HepG2 (cell line): Measurements from ENCODE around the gene CHCHD6. TPM values are rescaled to one million over a fixed set of nuclear protein-coding genes. Genes with fewer than 3 reads are reported as not detected.
A peak's percentile ranks its signal among the peaks of the same experiment; 100 is the strongest.

Experiments used
- ATAC-seq: fragments of 200-7000 bp; cut with Tn5 transposase; 3 replicates; pipeline ENCODE4 v1.9.1; 2020; ENCODE audit warnings: mild to moderate bottlenecking, moderate library complexity
- BruUV-seq: library from RNA; stranded (reverse); fragments of 400-500 nt; replicated peaks from 2 replicates; lab custom pipeline; 2021; lab: Mats Ljungman, UMichigan
- CTCF ChIA-PET: fragments of 300-600 bp; formaldehyde crosslinking; extraction: SDS; loops from one replicate; lab custom pipeline; 2021; ENCODE audit warnings: low total read pairs, inconsistent platforms, low intra/inter-chr PET ratio; lab: Yijun Ruan, JAX
- POLR2A ChIA-PET: fragments of 350-600 bp; sonication (Branson Sonifier 250); formaldehyde crosslinking; loops from one replicate; lab custom pipeline; 2020; ENCODE audit warnings: antibody characterized with exemption, inconsistent platforms; lab: Yijun Ruan, JAX
- DNase-seq: peaks from one replicate; pipeline ENCODE4 v3.0.0-alpha.2; 2015; ENCODE audit warnings: low spot score
- FAIRE-seq: peaks from 3 replicates; lab custom pipeline; 2011; peaks lifted over from hg19 to GRCh38; lab: Jason Lieb, UNC
- H2AFZ ChIP-seq: one replicate; pipeline ENCODE4 v1.6.1; 2011; ENCODE audit warnings: low read length, inconsistent platforms
- H3K27ac ChIP-seq: fragments of 300-600 bp; 3 replicates; pipeline ENCODE4 v1.8.0; 2011; ENCODE audit warnings: mixed run types, mild to moderate bottlenecking, mixed read lengths, low read length, inconsistent platforms; ENCODE audit not compliant: insufficient read depth; ENCODE audit errors: extremely low read length
- H3K27me3 ChIP-seq, 2 experiments: fragments of 200-600 bp in 1 of 2; 2 replicates in 1 of 2; 3 replicates in 1 of 2; pipeline versions ENCODE4 v1.6.0 to v1.8.0; 2011; ENCODE audit warnings: low read length in 2 of 2, mild to moderate bottlenecking in 2 of 2, moderate library complexity in 2 of 2, inconsistent platforms in 1 of 2; ENCODE audit not compliant: insufficient read depth in 2 of 2, control insufficient read depth in 1 of 2
- H3K36me3 ChIP-seq, 2 experiments: fragments of 200-600 bp in 1 of 2; replicated peaks in 1 of 2; 2 replicates in 1 of 2; 3 replicates in 1 of 2; pipeline versions ENCODE4 v1.5.1 to v1.8.0; 2011; ENCODE audit warnings: low read length in 2 of 2, inconsistent platforms in 1 of 2; ENCODE audit not compliant: insufficient read depth in 2 of 2, control insufficient read depth in 1 of 2
- H3K4me1 ChIP-seq: 2 replicates; pipeline ENCODE4 v1.5.1; 2012; ENCODE audit warnings: low read length, inconsistent platforms; ENCODE audit not compliant: insufficient read depth
- H3K4me2 ChIP-seq: 2 replicates; pipeline ENCODE4 v1.6.0; 2011; ENCODE audit warnings: low read depth, low read length, inconsistent platforms
- H3K4me3 ChIP-seq, 3 experiments: fragments of 200-600 bp in 1 of 3; sonication (generic), shearing (Covaris generic) in 1 of 3; replicated peaks in 1 of 3; 2 replicates each; pipeline ENCODE4 v1.5.1; 2011 to 2016; ENCODE audit warnings: low read length in 3 of 3, inconsistent platforms in 2 of 3, low read depth in 2 of 3, mild to moderate bottlenecking in 2 of 3, control low read depth in 1 of 3, mixed read lengths in 1 of 3; ENCODE audit not compliant: insufficient read depth in 1 of 3
- H3K79me2 ChIP-seq: one replicate; pipeline ENCODE4 v1.6.1; 2011; ENCODE audit warnings: low read length, inconsistent platforms; ENCODE audit not compliant: insufficient read depth
- H3K9ac ChIP-seq: 2 replicates; pipeline ENCODE4 v1.6.0; 2011; ENCODE audit warnings: mild to moderate bottlenecking, low read depth, low read length, inconsistent platforms; ENCODE audit not compliant: insufficient read depth
- H3K9me3 ChIP-seq: 2 replicates; pipeline ENCODE4 v1.5.1; 2012; ENCODE audit warnings: mild to moderate bottlenecking, low read length
- H4K20me1 ChIP-seq: 2 replicates; pipeline ENCODE4 v1.6.0; 2011; ENCODE audit warnings: inconsistent platforms, mild to moderate bottlenecking, low read length, moderate library complexity; ENCODE audit not compliant: insufficient read depth
- GZF1 ChIP-seq: sonication (generic); formaldehyde crosslinking; IDR thresholded peaks from 2 replicates; pipeline ENCODE4 v1.5.1; 2020; ENCODE audit warnings: mild to moderate bottlenecking, missing genetic modification reagents
- HNF1A ChIP-seq, 2 experiments: sonication (generic) in 1 of 2; formaldehyde crosslinking in 1 of 2; IDR thresholded peaks; 2 replicates each; pipeline versions ENCODE4 v1.4.0 to v1.6.1; 2016 to 2020; ENCODE audit warnings: borderline replicate concordance in 1 of 2, low read depth in 1 of 2, mild to moderate bottlenecking in 1 of 2, missing genetic modification reagents in 1 of 2
- MED13 ChIP-seq: sonication (generic); formaldehyde crosslinking; IDR thresholded peaks from 2 replicates; pipeline ENCODE4 v1.5.0; 2020; ENCODE audit warnings: missing genetic modification reagents
- MIER2 ChIP-seq: IDR thresholded peaks from 2 replicates; pipeline ENCODE4 v1.6.1; 2016; ENCODE audit warnings: missing biosample characterization, missing genetic modification reagents
- SIN3A ChIP-seq: IDR thresholded peaks from 2 replicates; pipeline ENCODE4 v1.6.1; 2011; ENCODE audit warnings: low read depth, mild to moderate bottlenecking, control low read depth, low read length, borderline replicate concordance
- ZNF3 ChIP-seq: IDR thresholded peaks from 2 replicates; pipeline ENCODE4 v1.7.0; 2017; ENCODE audit warnings: inconsistent platforms
- ZNF740 ChIP-seq: sonication (generic); formaldehyde crosslinking; IDR thresholded peaks from 2 replicates; pipeline ENCODE4 v1.4.0; 2020; ENCODE audit warnings: missing genetic modification reagents
- WGBS: methylation state at CpG from one replicate; pipeline ENCODE4 v1.1.6; 2017; ENCODE audit warnings: low lambda C conversion rate; 5-methylcytosine and 5-hydroxymethylcytosine counted together
- in situ Hi-C: cut with HindIII; loops from 2 replicates; pipeline ENCODE4 v1.10.0; 2017; ENCODE audit warnings: low pct_unique_long_range_greater_than_20kb; ENCODE audit not compliant: extremely low pct_ligation_motif_present
- intact Hi-C: fragments of 100-400 bp; cut with micrococcal nuclease; formaldehyde crosslinking; loops from one replicate; pipeline ENCODE4 v1.10.0; 2022; ENCODE audit not compliant: unreplicated experiment
- polyA plus RNA-seq, 8 experiments: library from polyadenylated mRNA; depleted of rRNA in 3 of 8; stranded (reverse) in 7 of 8; unstranded in 1 of 8; fragments of >200 nt; fragmentation: Illumina TruSeq in 4 of 8; extraction: Trizol in 4 of 8; gene quantifications; 2 replicates each; pipeline versions ENCODE4 v1.2.1 to v1.2.3, GENCODE V29; 2011 to 2016; ENCODE audit warnings: low read depth in 4 of 8, missing spikeins in 1 of 8, mixed read lengths in 1 of 8; ENCODE audit not compliant: insufficient read depth in 1 of 8
- total RNA-seq, 5 experiments: library from RNA; depleted of rRNA; stranded (reverse); fragments of >200 nt; fragmentation: Illumina TruSeq; extraction: Trizol; gene quantifications; 2 replicates each; pipeline ENCODE4 v1.2.3, GENCODE V29; 2016; ENCODE audit warnings: low read depth in 1 of 5
- TF ChIP-seq, protein P1 (sequence below): sonication (generic); formaldehyde crosslinking; IDR thresholded peaks from 2 replicates; pipeline ENCODE4 v1.4.0; 2020; ENCODE audit warnings: missing genetic modification reagents
- TF ChIP-seq, protein P2 (sequence below): sonication (generic); formaldehyde crosslinking; IDR thresholded peaks from 2 replicates; pipeline ENCODE4 v1.4.0; 2020; ENCODE audit warnings: missing genetic modification reagents
- TF ChIP-seq, protein P3 (sequence below): sonication (generic); formaldehyde crosslinking; IDR thresholded peaks from 2 replicates; pipeline ENCODE4 v1.5.0; 2020; ENCODE audit warnings: missing genetic modification reagents

The CHCHD6 gene
- total and polyA plus RNA-seq, 2 of the 13 experiments (the other 11 are each of a cell fraction or from before 2014, with no cell fraction given): 20.3 to 20.8 TPM

- ChIA-PET CTCF (no interaction called here), POLR2A (no interaction called here)
- no peak for ATAC-seq
- TF ChIP-seq SIN3A: no peak
- TF ChIP-seq MED13 (CRISPR knock-in tag): no peak
- no peak for TF ChIP-seq MIER2
- TF ChIP-seq, protein P1, sequence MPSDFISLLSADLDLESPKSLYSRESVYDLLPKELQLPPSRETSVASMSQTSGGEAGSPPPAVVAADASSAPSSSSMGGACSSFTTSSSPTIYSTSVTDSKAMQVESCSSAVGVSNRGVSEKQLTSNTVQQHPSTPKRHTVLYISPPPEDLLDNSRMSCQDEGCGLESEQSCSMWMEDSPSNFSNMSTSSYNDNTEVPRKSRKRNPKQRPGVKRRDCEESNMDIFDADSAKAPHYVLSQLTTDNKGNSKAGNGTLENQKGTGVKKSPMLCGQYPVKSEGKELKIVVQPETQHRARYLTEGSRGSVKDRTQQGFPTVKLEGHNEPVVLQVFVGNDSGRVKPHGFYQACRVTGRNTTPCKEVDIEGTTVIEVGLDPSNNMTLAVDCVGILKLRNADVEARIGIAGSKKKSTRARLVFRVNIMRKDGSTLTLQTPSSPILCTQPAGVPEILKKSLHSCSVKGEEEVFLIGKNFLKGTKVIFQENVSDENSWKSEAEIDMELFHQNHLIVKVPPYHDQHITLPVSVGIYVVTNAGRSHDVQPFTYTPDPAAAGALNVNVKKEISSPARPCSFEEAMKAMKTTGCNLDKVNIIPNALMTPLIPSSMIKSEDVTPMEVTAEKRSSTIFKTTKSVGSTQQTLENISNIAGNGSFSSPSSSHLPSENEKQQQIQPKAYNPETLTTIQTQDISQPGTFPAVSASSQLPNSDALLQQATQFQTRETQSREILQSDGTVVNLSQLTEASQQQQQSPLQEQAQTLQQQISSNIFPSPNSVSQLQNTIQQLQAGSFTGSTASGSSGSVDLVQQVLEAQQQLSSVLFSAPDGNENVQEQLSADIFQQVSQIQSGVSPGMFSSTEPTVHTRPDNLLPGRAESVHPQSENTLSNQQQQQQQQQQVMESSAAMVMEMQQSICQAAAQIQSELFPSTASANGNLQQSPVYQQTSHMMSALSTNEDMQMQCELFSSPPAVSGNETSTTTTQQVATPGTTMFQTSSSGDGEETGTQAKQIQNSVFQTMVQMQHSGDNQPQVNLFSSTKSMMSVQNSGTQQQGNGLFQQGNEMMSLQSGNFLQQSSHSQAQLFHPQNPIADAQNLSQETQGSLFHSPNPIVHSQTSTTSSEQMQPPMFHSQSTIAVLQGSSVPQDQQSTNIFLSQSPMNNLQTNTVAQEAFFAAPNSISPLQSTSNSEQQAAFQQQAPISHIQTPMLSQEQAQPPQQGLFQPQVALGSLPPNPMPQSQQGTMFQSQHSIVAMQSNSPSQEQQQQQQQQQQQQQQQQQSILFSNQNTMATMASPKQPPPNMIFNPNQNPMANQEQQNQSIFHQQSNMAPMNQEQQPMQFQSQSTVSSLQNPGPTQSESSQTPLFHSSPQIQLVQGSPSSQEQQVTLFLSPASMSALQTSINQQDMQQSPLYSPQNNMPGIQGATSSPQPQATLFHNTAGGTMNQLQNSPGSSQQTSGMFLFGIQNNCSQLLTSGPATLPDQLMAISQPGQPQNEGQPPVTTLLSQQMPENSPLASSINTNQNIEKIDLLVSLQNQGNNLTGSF: no peak
- TF ChIP-seq, protein P2, sequence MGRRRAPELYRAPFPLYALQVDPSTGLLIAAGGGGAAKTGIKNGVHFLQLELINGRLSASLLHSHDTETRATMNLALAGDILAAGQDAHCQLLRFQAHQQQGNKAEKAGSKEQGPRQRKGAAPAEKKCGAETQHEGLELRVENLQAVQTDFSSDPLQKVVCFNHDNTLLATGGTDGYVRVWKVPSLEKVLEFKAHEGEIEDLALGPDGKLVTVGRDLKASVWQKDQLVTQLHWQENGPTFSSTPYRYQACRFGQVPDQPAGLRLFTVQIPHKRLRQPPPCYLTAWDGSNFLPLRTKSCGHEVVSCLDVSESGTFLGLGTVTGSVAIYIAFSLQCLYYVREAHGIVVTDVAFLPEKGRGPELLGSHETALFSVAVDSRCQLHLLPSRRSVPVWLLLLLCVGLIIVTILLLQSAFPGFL (CRISPR knock-in tag): no peak
- no peak for TF ChIP-seq HNF1A (IDR thresholded peaks at IDR 0.05; ENCODE audit: low read depth)
- no peak for TF ChIP-seq HNF1A (CRISPR knock-in tag; IDR thresholded peaks at IDR 0.05; ENCODE audit: borderline replicate concordance)
- TF ChIP-seq ZNF740 (CRISPR knock-in tag): no peak
- no peak for TF ChIP-seq ZNF3
- TF ChIP-seq GZF1: no peak
- TF ChIP-seq, protein P3, sequence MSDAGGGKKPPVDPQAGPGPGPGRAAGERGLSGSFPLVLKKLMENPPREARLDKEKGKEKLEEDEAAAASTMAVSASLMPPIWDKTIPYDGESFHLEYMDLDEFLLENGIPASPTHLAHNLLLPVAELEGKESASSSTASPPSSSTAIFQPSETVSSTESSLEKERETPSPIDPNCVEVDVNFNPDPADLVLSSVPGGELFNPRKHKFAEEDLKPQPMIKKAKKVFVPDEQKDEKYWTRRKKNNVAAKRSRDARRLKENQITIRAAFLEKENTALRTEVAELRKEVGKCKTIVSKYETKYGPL: no peak
Observed at GRCh38 chr3:126818400-126819095, 114.5 kb downstream of the CHCHD6 start.

More at GRCh38 chr3:126818400-126819095, 114.5 kb downstream of the CHCHD6 start:
- Histone ChIP-seq H3K4me1 (peaks cover 20% of the 10 kb centered on the region), H3K79me2 (no peaks in the 10 kb centered on the region), H3K9ac (no peak overlapping the region), H3K27me3 (no peaks in the 10 kb centered on the region), H3K4me2 (0 out of 2 replicates have a peak overlapping the region, but pooled peaks have one; percentile 70), H2AFZ (no peak overlapping the region), H3K9me3 (0 out of 2 replicates have a peak, but pooled peaks cover 4% of the 10 kb centered on the region), H3K27ac (peak overlapping the region; percentile 71), H3K4me3 (no peak overlapping the region), H4K20me1 (no peaks in the 10 kb centered on the region), H3K36me3 (no peaks in the 10 kb centered on the region)
- in situ Hi-C loops (no loop called here), intact Hi-C loops (no loop called here)
- WGBS: 97% methylated on average over 7 of the region's 8 CpGs
- DNase-seq (no peak), FAIRE-seq (no peak)
- BruUV-seq: no TSS peak
